SJCRH30 (cell line): ENCODE measurements around the gene GDA. TPM values are rescaled to one million over a fixed set of nuclear protein-coding genes. Genes with fewer than 3 reads are reported as not detected.

ENCODE experiments used
- DNase-seq, 2 experiments: peaks; one replicate each; pipeline ENCODE4 v3.0.0-alpha.2; 2015 to 2020
- H3K27ac ChIP-seq: fragments of 250-450 bp; sonication (Bioruptor Pico); 2 replicates; pipeline ENCODE4 v1.5.1; 2020; ENCODE audit warnings: mild to moderate bottlenecking, moderate library complexity
- H3K27me3 ChIP-seq: fragments of 250-450 bp; sonication (Bioruptor Pico); 2 replicates; pipeline ENCODE4 v1.5.1; 2020; ENCODE audit warnings: mild to moderate bottlenecking, moderate library complexity
- H3K36me3 ChIP-seq: fragments of 250-450 bp; sonication (Bioruptor Pico); 2 replicates; pipeline ENCODE4 v1.5.1; 2020; ENCODE audit warnings: mild to moderate bottlenecking, moderate library complexity
- H3K4me1 ChIP-seq: fragments of 250-450 bp; sonication (Bioruptor Pico); 2 replicates; pipeline ENCODE4 v1.5.1; 2020; ENCODE audit warnings: mild to moderate bottlenecking, moderate library complexity
- H3K4me3 ChIP-seq: fragments of 250-450 bp; sonication (Bioruptor Pico); 2 replicates; pipeline ENCODE4 v1.5.1; 2020; ENCODE audit warnings: mild to moderate bottlenecking, moderate library complexity
- H3K9me3 ChIP-seq: fragments of 250-450 bp; sonication (Bioruptor Pico); replicated peaks from 2 replicates; pipeline ENCODE4 v1.5.1; 2020; ENCODE audit warnings: mild to moderate bottlenecking, moderate library complexity
- total RNA-seq: library from RNA; depleted of rRNA; stranded (reverse); fragments of >200 nt; shearing (Covaris generic); gene quantifications from 2 replicates; pipeline ENCODE4 v1.2.3, GENCODE V29; 2014

Gene GDA
- total RNA-seq, 1 experiment from 2014 or later, result not detected

DNA sequence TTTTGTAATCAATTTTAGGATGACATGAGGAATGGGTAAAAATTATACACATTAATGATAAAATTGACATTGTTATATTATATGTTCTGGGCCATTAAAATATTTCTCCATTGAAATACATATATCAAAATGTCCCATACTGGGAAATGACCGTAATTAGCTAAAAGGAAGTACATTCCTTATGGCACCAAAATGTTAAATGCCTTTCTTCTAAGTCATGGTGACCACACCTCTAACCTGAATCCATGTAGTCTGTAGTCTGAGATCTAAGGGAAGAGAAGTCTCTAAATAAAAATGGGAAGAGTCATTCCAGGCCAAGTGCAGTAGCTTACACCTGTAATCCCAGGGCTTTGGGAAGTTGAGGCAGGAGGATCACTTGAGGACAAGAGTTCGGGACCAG, 10.0 kb upstream of the GDA start:
- H3K27ac ChIP-seq, result no peak overlapping the region
- no peak for DNase-seq
- H3K4me3 ChIP-seq, result no peak overlapping the region
- H3K9me3 ChIP-seq, result no peaks in the 10 kb centered on the region
- H3K27me3 ChIP-seq, result peaks cover 15% of the 10 kb centered on the region; the same call in 1 of the 2 replicates
- no peaks in the 10 kb centered on the region for H3K4me1 ChIP-seq
- H3K36me3 ChIP-seq, result no peaks in the 10 kb centered on the region

DNA sequence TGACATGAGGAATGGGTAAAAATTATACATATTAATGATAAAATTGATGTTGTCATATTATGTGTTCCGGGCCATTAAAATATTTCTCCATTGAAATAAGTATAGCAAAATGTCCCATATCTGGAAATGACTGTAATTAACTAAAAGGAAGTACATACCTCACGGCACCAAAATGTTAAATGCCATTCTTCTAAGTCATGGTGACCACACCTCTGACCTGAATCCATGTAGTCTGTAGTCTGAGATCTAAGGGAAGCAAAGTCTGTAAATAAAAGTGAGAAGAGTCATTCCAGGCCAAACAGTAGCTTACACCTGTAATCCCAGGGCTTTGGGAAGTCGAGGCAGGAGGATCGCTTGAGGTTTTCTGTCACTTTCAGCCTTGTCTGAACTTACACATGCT, 8.7 kb upstream of the GDA start:
- DNase-seq, result no peak
- no peak overlapping the region for H3K4me3 ChIP-seq
- H3K27me3 ChIP-seq, result peaks cover 15% of the 10 kb centered on the region; the same call in 1 of the 2 replicates

DNA sequence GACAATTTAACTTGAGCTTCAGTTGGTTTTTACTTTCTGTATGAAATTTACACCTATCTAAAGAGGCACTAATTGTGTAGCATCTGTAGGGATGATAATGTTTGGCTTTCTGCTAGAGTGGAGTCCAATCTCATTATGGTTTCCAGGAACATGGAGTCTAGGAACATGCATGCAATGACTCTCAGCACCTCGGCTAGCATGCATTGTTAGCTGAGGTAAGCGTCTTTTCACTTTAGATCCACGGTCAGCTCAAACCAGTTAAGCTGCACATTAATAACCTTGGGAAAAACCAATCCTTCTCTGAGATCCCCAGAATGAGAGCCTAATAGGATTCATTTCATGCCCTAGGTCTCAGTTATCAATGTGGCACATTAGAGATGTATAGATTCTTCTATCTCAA, 7.8 kb upstream of the GDA start:
- H3K27me3 ChIP-seq, result peaks cover 9% of the 10 kb centered on the region; the same call in 1 of the 2 replicates
- H3K9me3 ChIP-seq, result no peaks in the 10 kb centered on the region
- no peaks in the 10 kb centered on the region for H3K36me3 ChIP-seq
- H3K4me3 ChIP-seq, result no peak overlapping the region
- DNase-seq, result no peak
- no peak overlapping the region for H3K27ac ChIP-seq
- H3K4me1 ChIP-seq, result no peaks in the 10 kb centered on the region

More for the DNA sequence above, 8.7 kb upstream of the GDA start:
- Histone ChIP-seq H3K9me3 (no peaks in the 10 kb centered on the region), H3K27ac (no peak overlapping the region), H3K4me1 (no peaks in the 10 kb centered on the region), H3K36me3 (no peaks in the 10 kb centered on the region)

DNA sequence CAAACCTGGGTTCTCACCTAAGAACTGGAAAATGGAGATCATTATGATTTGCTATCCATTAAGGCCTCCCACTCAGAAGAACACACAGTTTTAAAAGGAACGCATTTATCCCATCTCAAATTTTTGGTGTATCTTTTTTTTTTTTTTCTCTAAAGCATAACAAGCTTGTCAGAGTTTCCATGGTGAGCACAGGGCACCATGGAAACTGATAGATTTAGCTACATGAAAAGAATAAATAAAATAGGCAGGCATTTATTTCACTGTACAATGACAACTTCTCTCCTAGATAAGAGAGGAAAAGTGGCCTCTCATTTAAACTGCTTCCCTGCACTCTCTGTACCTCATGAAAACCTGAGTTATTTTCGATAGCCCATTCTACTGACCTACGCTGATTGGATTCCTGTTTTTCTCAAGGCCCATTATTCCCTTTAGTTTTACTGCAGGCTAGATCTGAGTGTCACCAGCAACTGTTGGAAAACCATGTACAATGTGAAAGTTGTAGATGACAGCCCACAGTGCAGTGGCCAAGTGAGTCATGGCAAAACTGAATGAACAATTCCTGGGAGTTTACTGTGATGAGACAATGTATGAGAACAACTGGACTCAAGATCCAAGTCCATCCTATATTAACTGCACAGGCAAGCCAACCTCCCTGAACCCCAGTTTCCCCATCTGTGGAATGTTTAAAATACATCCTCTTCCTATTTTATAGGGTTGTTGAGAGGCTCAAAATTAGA, 4.3 kb upstream of the GDA start:
- no peak for DNase-seq

DNA sequence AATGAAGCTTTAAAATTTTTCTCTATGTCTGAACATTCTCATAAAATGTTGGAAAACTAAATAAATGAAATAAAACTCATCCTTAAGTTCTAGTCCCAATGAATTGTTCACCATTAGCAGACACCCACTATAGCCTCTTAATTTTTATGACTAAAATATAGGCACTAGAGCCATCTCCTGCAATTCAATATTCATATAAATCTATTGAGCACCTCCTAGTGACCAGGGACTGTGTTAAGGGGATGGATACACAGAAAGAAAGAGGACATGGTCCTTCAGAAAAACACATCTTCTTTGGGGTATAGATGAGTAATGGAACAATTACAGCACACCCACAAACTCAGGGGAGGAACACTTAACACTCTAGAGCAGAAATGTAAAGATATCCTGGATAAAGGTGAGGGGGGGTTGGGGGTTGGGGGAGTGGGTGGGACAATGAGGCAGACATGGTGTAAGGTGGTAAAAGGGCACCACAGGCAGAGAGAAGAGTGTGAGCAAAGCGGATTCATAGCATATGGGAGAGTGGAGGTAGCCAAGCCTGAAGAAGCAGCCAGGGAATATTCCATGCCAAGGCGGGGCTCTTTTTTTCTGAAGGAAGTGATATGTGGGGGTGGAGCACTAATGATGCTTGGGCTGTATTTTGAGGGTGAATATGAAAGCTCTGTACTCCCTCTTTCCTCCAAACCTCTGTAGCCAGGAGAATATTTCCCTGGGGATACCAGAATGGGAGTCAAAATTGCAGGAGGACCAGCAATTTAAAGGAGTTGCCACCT, 3.3 kb upstream of the GDA start:
- no peak overlapping the region for H3K4me3 ChIP-seq

More for the DNA sequence above, 4.3 kb upstream of the GDA start:
- H3K27ac ChIP-seq, result no peak overlapping the region
- H3K9me3 ChIP-seq, result no peaks in the 10 kb centered on the region
- no peaks in the 10 kb centered on the region for H3K4me1 ChIP-seq
- H3K27me3 ChIP-seq, result peaks cover 4% of the 10 kb centered on the region; the same call in 1 of the 2 replicates
- H3K4me3 ChIP-seq, result no peak overlapping the region
- H3K36me3 ChIP-seq, result no peaks in the 10 kb centered on the region

DNA sequence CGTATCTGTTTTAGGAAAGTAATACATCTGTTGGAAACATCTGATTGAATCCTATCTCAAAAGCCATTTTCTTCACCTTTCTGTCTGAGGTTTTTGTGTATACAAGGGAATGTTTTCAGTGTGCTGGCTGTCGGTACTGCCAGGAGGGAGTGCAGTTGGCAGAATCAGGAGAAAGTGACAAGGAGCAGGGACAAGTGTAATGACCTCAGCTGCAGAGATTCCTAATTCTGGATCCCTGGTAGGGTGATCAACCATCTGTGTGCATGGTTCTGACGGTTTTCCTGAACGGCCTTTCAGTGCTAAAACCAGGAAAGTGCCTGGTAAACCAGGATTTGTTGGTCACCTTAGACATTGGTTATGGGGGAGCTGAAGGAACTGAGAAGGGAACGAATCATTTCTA, 1.6 kb upstream of the GDA start:
- peaks cover 4% of the 10 kb centered on the region; the same call in 1 of the 2 replicates for H3K27me3 ChIP-seq
- no peaks in the 10 kb centered on the region for H3K9me3 ChIP-seq
- no peaks in the 10 kb centered on the region for H3K36me3 ChIP-seq

More for the DNA sequence above, 3.3 kb upstream of the GDA start:
- H3K27me3 ChIP-seq, result peaks cover 4% of the 10 kb centered on the region; the same call in 1 of the 2 replicates
- no peaks in the 10 kb centered on the region for H3K36me3 ChIP-seq
- H3K4me1 ChIP-seq, result no peaks in the 10 kb centered on the region
- DNase-seq, result no peak
- H3K9me3 ChIP-seq, result no peaks in the 10 kb centered on the region
- H3K27ac ChIP-seq, result no peak overlapping the region

DNA sequence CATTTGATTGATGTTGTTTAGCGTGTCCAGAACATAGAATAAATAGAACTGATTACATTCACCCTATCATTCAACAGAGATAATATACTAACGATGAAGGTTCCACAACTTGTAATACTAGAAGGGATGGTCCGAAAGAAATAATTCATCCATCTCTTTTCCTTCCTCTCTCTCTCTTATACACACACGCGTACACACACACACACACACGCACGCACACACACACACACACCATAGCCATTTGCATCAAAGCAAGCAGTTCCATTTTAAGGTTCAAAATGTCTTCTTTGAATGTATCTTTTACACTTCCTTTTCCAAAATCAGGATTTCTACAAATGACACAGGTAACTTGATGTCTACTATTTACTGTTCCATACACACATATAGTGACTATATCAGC, 887 bp downstream of the GDA start:
- Histone ChIP-seq H3K4me3 (no peak overlapping the region), H3K27ac (no peak overlapping the region), H3K4me1 (no peaks in the 10 kb centered on the region), H3K36me3 (no peaks in the 10 kb centered on the region), H3K27me3 (no peaks in the 10 kb centered on the region), H3K9me3 (no peaks in the 10 kb centered on the region)
- DNase-seq, result no peak

More for the DNA sequence above, 1.6 kb upstream of the GDA start:
- DNase-seq, result no peak
- H3K4me1 ChIP-seq, result no peaks in the 10 kb centered on the region
- H3K4me3 ChIP-seq, result no peak overlapping the region
- no peak overlapping the region for H3K27ac ChIP-seq

DNA sequence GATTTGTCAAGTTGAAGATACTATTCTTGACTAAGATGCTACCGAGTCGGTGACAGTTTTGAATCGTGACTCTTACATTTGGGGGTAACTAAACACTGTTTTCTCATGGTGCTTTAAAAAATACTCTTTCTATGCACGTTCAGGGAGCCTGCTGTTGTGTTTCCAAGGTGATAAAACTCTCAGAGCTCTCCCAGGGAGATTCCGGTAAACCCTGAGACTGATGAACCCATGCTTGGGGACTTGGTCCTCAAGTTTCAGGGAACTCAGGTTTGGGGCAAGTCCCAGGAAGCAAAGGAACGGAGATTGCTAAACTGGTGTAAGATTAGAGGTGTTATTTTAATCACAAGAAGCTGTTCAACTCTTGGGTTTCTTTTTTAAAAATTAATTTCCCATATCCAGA, 1.4 kb downstream of the GDA start:
- Histone ChIP-seq H3K4me3 (no peak overlapping the region), H3K4me1 (no peaks in the 10 kb centered on the region), H3K9me3 (no peaks in the 10 kb centered on the region), H3K36me3 (no peaks in the 10 kb centered on the region), H3K27ac (no peak overlapping the region), H3K27me3 (no peaks in the 10 kb centered on the region)
- no peak for DNase-seq

DNA sequence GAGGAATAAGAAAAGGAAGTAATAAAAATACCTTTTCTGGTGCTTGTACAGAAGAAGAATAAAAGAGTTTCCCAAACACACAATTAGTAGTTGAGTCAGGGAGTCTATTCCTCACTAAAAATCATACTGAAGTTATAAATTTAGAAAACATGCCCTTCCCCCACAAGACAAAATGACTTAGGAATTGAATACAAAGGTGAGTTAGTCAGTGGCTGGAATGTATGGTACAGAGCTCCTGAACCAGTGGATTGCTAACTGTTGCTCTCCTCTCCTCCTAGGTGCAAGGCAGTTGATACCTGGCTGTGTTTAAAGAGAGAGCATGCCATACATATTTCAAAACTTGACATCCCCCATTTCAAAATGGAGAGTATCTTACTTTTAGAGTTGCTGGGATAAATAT, 1.9 kb downstream of the GDA start:
- Histone ChIP-seq H3K4me3 (no peak overlapping the region), H3K27me3 (no peaks in the 10 kb centered on the region), H3K27ac (no peak overlapping the region), H3K4me1 (no peaks in the 10 kb centered on the region), H3K9me3 (no peaks in the 10 kb centered on the region), H3K36me3 (no peaks in the 10 kb centered on the region)
- no peak for DNase-seq

DNA sequence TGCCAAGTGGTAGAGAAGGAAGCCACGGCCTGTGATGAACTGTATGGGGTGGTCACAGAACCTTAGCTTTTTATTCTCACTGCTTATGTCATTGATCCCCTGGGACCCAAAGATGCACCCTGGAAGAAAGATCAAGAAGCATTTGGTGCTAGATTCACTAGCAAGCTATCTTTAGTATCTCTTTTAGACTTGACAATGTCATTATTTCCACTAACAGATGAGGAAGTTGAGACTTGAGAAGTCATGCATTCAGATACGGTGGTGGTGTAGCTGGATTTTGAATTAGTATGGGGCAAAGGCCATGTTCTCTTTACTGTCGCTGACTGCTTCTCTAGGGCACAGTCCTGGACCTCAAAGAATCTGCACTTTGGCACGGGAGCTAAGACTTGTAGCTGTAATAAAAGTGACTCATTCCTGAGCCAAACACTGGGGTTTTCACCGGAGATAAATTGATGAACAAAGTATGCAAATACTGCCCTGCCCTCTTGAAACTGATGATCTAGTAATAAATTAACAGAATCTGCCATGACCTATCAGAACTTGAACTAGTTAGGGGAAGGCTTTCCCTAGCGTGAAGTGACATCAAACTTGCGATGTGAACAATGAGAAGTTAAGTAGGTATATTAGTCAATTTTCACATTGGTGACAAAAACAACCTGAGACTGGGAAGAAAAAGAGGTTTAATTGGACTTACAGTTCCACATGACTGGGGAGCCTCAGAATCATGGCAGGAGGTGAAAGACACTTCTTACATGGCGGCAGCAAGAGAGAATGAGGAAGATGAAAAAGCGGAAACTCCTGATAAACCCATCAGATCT, 5.4 kb downstream of the GDA start:
- no peaks in the 10 kb centered on the region for H3K4me1 ChIP-seq
- H3K36me3 ChIP-seq, result no peaks in the 10 kb centered on the region
- no peaks in the 10 kb centered on the region; the same call in 1 of the 2 replicates for H3K27me3 ChIP-seq
- no peak for DNase-seq
- no peak overlapping the region for H3K4me3 ChIP-seq
- H3K27ac ChIP-seq, result no peak overlapping the region
- no peaks in the 10 kb centered on the region for H3K9me3 ChIP-seq

DNA sequence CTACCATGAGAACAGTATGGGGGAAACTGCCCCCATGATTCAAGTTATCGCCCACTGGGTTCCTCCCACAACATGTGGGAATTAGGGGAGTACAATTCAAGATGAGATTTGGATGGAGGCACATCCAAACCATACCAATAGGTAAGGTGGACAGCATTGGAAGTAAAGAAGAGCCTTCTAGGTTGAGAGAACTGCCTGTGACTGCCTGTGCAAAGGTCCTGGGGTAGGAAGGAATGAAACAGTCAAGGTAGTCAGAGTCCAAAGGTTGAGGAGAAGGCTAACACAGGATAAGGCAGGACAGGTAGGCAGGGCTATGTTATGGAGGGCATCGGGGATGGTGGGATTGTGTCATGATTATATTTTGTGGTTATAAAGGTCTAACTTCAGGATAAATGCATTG, 6.1 kb downstream of the GDA start:
- no peak overlapping the region for H3K27ac ChIP-seq
- no peak overlapping the region for H3K4me3 ChIP-seq
- H3K9me3 ChIP-seq, result no peaks in the 10 kb centered on the region
- no peaks in the 10 kb centered on the region for H3K36me3 ChIP-seq
- H3K27me3 ChIP-seq, result no peaks in the 10 kb centered on the region; the same call in 1 of the 2 replicates
- DNase-seq, result no peak
- no peaks in the 10 kb centered on the region for H3K4me1 ChIP-seq

DNA sequence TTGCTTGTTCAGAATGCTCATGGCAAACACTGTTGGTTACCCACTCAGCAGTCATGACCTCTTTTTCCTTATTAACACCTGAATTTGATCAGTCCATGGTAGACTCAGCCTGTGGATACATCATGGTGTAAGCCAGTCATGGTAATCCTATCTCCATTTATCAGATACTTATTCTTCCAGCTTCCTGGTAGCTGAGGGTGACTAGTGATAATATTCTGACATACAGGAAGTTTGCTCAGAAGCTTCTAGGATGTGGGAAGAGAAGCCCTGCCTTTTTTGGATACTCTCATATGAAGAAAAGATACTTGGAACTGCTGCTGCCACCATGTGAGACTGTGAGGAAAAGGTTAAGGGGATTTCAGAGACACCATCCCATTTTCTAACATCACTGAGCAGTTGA, 7.3 kb downstream of the GDA start:
- Histone ChIP-seq H3K4me1 (no peaks in the 10 kb centered on the region), H3K4me3 (no peak overlapping the region), H3K9me3 (no peaks in the 10 kb centered on the region)

DNA sequence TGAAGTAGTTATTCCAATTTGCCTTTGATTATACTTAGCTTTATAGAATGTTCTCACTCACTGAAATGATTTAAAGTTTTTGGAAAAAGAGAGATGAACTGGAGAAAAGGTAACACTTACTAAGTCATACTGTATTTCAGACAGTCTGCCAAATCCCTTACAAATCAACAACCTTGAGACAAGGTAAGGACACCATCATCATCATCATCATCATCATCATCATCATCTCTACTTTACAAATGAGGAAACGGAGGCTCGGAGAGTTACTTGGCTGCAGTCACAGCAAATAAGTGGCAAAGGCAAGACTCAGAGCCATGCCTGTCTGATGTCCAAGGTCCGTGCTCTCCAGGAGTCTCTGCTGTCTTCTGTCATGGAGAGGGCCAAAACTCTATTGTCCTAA, 9.4 kb downstream of the GDA start:
- Histone ChIP-seq H3K9me3 (no peaks in the 10 kb centered on the region), H3K27ac (no peak overlapping the region), H3K4me3 (no peak overlapping the region), H3K27me3 (no peaks in the 10 kb centered on the region; the same call in 1 of the 2 replicates), H3K4me1 (no peaks in the 10 kb centered on the region), H3K36me3 (no peaks in the 10 kb centered on the region)
- no peak for DNase-seq

More for the DNA sequence above, 7.3 kb downstream of the GDA start:
- Histone ChIP-seq H3K27me3 (no peaks in the 10 kb centered on the region; the same call in 1 of the 2 replicates), H3K27ac (no peak overlapping the region), H3K36me3 (no peaks in the 10 kb centered on the region)
- no peak for DNase-seq

DNA sequence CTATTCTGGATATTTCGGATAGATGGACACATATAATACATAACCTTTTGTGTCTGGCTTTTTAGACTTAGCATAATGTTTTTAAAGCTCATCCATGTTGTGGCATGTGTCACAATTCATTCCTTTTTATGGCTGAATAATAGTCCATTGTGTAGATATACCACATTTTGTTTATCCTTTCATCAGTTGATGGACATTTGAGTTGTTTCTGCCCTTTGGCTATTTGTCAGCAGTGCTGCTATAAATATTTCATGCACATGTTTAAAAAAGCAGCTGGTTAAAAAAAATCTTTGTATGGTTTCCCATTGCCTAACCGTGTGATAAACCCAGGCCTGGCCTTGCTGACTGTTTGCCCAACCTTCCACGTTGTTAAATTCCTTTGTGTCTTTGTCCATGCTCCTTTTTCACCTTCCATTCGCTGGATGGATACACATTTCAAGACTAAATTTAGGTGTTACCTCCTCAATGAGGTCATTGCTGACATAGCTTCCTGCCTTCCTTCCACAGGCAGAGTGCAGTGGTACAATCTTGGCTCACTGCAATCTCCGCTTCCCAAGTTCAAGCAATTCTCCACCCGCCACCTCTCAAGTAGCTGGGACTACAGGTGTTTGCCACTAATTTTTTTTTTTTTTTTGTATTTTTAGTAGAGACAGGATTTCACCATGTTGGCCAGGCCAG, 11.3 kb downstream of the GDA start:
- Histone ChIP-seq H3K4me3 (no peak overlapping the region), H3K27ac (no peak overlapping the region), H3K9me3 (no peaks in the 10 kb centered on the region), H3K27me3 (no peaks in the 10 kb centered on the region; the same call in 1 of the 2 replicates), H3K4me1 (no peaks in the 10 kb centered on the region), H3K36me3 (no peaks in the 10 kb centered on the region)
- DNase-seq, result no peak
